BE2C (cell line): ENCODE results near the gene GPR75.

Experiments used
- DNase-seq: peaks from one replicate; pipeline ENCODE4 v3.0.0-alpha.2; 2020
- H3K27me3 ChIP-seq: fragments of 250-450 bp; sonication (Bioruptor Pico); 2 replicates; pipeline ENCODE4 v1.5.1; 2020; ENCODE audit warnings: mild to moderate bottlenecking
- H3K36me3 ChIP-seq: fragments of 250-450 bp; sonication (Bioruptor Pico); 2 replicates; pipeline ENCODE4 v1.5.1; 2020; ENCODE audit warnings: mild to moderate bottlenecking
- H3K4me1 ChIP-seq: fragments of 250-450 bp; sonication (Bioruptor Pico); 2 replicates; pipeline ENCODE4 v1.5.1; 2020
- H3K4me3 ChIP-seq: 2 replicates; pipeline ENCODE4 v1.5.1; 2011; ENCODE audit warnings: low read depth, low read length
- H3K9me3 ChIP-seq: fragments of 250-450 bp; sonication (Bioruptor Pico); 2 replicates; pipeline ENCODE4 v1.5.1; 2020
- CTCF ChIP-seq: IDR thresholded peaks from 2 replicates; pipeline ENCODE4 v1.5.1; 2012; ENCODE audit warnings: mild to moderate bottlenecking, low read depth, low read length

Gene GPR75

GRCh38 chr2:53877112-53877511 lies 17.3 kb upstream of the GPR75 start:
- TF ChIP-seq CTCF = no peak
- Histone ChIP-seq H3K36me3 (peaks cover 4% of the 10 kb centered on the region; the same call in 1 of the 2 replicates), H3K9me3 (no peaks in the 10 kb centered on the region), H3K27me3 (no peaks in the 10 kb centered on the region), H3K4me3 (no peak overlapping the region), H3K4me1 (no peaks in the 10 kb centered on the region)
- no peak for DNase-seq

GRCh38 chr2:53874401-53874950 lies 14.7 kb upstream of the GPR75 start:
- H3K27me3 ChIP-seq = no peaks in the 10 kb centered on the region

GRCh38 chr2:53867773-53868172 lies 8.0 kb upstream of the GPR75 start:
- peaks cover 5% of the 10 kb centered on the region for H3K36me3 ChIP-seq
- no peak for DNase-seq
- TF ChIP-seq CTCF = no peak
- no peaks in the 10 kb centered on the region for H3K27me3 ChIP-seq
- no peaks in the 10 kb centered on the region for H3K9me3 ChIP-seq
- no peak overlapping the region for H3K4me3 ChIP-seq
- H3K4me1 ChIP-seq = no peaks in the 10 kb centered on the region

More at GRCh38 chr2:53874401-53874950, 14.7 kb upstream of the GPR75 start:
- H3K9me3 ChIP-seq = no peaks in the 10 kb centered on the region
- TF ChIP-seq CTCF = no peak
- no peak overlapping the region for H3K4me3 ChIP-seq
- no peak for DNase-seq
- no peaks in the 10 kb centered on the region for H3K4me1 ChIP-seq
- H3K36me3 ChIP-seq = peaks cover 4% of the 10 kb centered on the region; the same call in 1 of the 2 replicates

- Histone ChIP-seq H3K27me3 (no peaks in the 10 kb centered on the region), H3K4me3 (no peak overlapping the region), H3K36me3 (peaks cover 5% of the 10 kb centered on the region), H3K4me1 (no peaks in the 10 kb centered on the region), H3K9me3 (no peaks in the 10 kb centered on the region)
- no peak for TF ChIP-seq CTCF
- no peak for DNase-seq
Measured at GRCh38 chr2:53867169-53867568, 7.4 kb upstream of the GPR75 start.

- no peak for DNase-seq
- H3K9me3 ChIP-seq = no peaks in the 10 kb centered on the region
- no peak for TF ChIP-seq CTCF
- H3K4me1 ChIP-seq = no peaks in the 10 kb centered on the region
- H3K36me3 ChIP-seq = peaks cover 5% of the 10 kb centered on the region
- no peak overlapping the region for H3K4me3 ChIP-seq
- no peaks in the 10 kb centered on the region for H3K27me3 ChIP-seq
Measured at GRCh38 chr2:53865962-53866361, 6.2 kb upstream of the GPR75 start.

DNA sequence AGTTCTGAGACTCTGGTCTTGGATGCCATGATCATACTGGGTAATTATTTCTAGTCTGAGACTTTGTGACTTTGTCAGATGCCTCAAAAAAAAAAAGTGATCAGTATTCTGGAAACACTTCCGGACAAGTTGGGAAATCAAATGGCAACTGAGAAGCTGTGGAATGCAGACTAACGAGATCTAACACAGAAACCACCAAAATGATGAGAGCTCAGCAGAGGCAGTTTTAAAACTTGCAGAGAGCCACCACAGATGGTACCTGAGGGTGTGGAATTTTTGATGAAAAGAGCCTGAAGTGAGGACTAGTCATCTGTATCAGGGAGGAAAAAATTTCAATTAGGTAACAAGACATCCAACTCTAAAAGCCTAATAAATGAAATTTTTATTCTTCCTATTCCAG lies 5.5 kb upstream of the GPR75 start:
- no peaks in the 10 kb centered on the region for H3K9me3 ChIP-seq
- H3K27me3 ChIP-seq = no peaks in the 10 kb centered on the region
- peaks cover 5% of the 10 kb centered on the region for H3K36me3 ChIP-seq
- H3K4me1 ChIP-seq = no peaks in the 10 kb centered on the region
- no peak overlapping the region for H3K4me3 ChIP-seq
- no peak for DNase-seq
- TF ChIP-seq CTCF = no peak
